ENCODE data around the gene PREP. TPM values are rescaled to one million over a fixed set of nuclear protein-coding genes. Genes with fewer than 3 reads are reported as not detected.

PREP gene
- total and polyA plus RNA-seq, 2 of the 8 experiments (the other 6 are each of a cell fraction or from before 2014, with no cell fraction given): 26.8 to 70.0 TPM

- peak overlapping the region; percentile 71 to 87 (median 78) for H3K9ac ChIP-seq (replicated peaks in 1 of 4; ENCODE audit: extremely low read depth in 1 of 4, low read depth in 3 of 4, low read length in 3 of 4)
- no peak overlapping the region for H4K91ac ChIP-seq (replicated peaks; ENCODE audit: insufficient read length, low read length)
- no peaks in the 10 kb centered on the region for H3K9me3 ChIP-seq (ENCODE audit: insufficient read depth in 2 of 2, low read depth in 1 of 2, low read length in 1 of 2)
- H3K79me2 ChIP-seq (ENCODE audit: control insufficient read depth in 1 of 2, insufficient read depth in 2 of 2, low read length in 2 of 2): peaks cover 11 to 43% of the 10 kb centered on the region in 2 experiments
- H4K5ac ChIP-seq (ENCODE audit: insufficient read length, low read depth, low read length): no peak overlapping the region
- ChIA-PET POLR2A (ENCODE audit: partially characterized antibody) (interaction anchor here (0.6 to 2.1 kb wide), 8 partner anchors 12 to 313 kb away, joined by 3 to 7 read pairs (median 3); no protein-coding TSS in a partner anchor), CTCF (ENCODE audit: partially characterized antibody) (interaction anchor here (0.6 to 2.3 kb wide), 18 partner anchors 11 to 379 kb away, joined by 3 to 12 read pairs (median 4); no protein-coding TSS in a partner anchor)
- peaks cover 10% of the 10 kb centered on the region for H3K79me1 ChIP-seq (ENCODE audit: low read depth, low read length)
- H3K23me2 ChIP-seq (ENCODE audit: low read depth, low read length): peaks cover 8% of the 10 kb centered on the region; the same call in 1 of the 2 replicates
- H2BK120ac ChIP-seq (replicated peaks; ENCODE audit: low read depth, low read length): no peak overlapping the region
- no peak overlapping the region for H3K23ac ChIP-seq (ENCODE audit: insufficient read length)
- no peak for FAIRE-seq
- peak overlapping the region; percentile 76 to 82 for H3K4me2 ChIP-seq (ENCODE audit: insufficient read depth in 1 of 2, low read depth in 2 of 2, low read length in 2 of 2)
- H3K4me3 ChIP-seq (ENCODE audit: extremely low read depth in 1 of 4, insufficient read depth in 2 of 4, low read depth in 3 of 4, low read length in 4 of 4): peak overlapping the region; percentile 77 to 100 (median 81)
- WGBS, 2 experiments (ENCODE audit: extremely low coverage in 1 of 2, insufficient coverage in 1 of 2, insufficient read length in 1 of 2, insufficient replicate concordance in 2 of 2, low coverage in 1 of 2, low lambda C conversion rate in 2 of 2, missing lambda C conversion rate in 1 of 2): 3% methylated on average over 29 of the region's 48 CpGs; no CpG with 5 or more reads in 1 of the 2 experiments
- no peak overlapping the region for H3K18ac ChIP-seq (ENCODE audit: extremely low read depth, low read length)
- peak in 1 of 2 experiments; percentile 78 for DNase-seq (ENCODE audit: low read depth in 1 of 2, low spot score in 2 of 2)
- no peak overlapping the region for H2BK20ac ChIP-seq (ENCODE audit: low read length)
- H3K56ac ChIP-seq (replicated peaks; ENCODE audit: insufficient read length, low read depth, low read length): no peak overlapping the region
- peak overlapping the region; percentile 57; the same call in 1 of the 2 replicates for H3K27ac ChIP-seq (ENCODE audit: low read depth, low read length)
- H2AFZ ChIP-seq (ENCODE audit: low read length): peak overlapping the region; percentile 58; the same call in 1 of the 2 replicates
- no peak overlapping the region for H3K4ac ChIP-seq (replicated peaks; ENCODE audit: insufficient read length, low read depth, low read length)
- H3K4me1 ChIP-seq (replicated peaks in 1 of 4; ENCODE audit: control insufficient read depth in 3 of 4, insufficient read depth in 4 of 4, low read length in 3 of 4): peaks cover 7 to 16% (median 14%) of the 10 kb centered on the region in 4 experiments; a peak in 6 of 7 replicates
- no peak overlapping the region for H2BK15ac ChIP-seq (ENCODE audit: low read length)
- no peak for TF ChIP-seq POU5F1 (IDR thresholded peaks at IDR 0.05; ENCODE audit: low read depth, low read length)
- TF ChIP-seq ASH2L (IDR thresholded peaks at IDR 0.05; ENCODE audit: low read length): peak; percentile 64
- TF ChIP-seq CHD2 (IDR thresholded peaks at IDR 0.05; ENCODE audit: low read length): no peak
- TF ChIP-seq, protein P1, sequence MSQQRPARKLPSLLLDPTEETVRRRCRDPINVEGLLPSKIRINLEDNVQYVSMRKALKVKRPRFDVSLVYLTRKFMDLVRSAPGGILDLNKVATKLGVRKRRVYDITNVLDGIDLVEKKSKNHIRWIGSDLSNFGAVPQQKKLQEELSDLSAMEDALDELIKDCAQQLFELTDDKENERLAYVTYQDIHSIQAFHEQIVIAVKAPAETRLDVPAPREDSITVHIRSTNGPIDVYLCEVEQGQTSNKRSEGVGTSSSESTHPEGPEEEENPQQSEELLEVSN (IDR thresholded peaks at IDR 0.05): peak; percentile 32
- TF ChIP-seq BACH1 (IDR thresholded peaks at IDR 0.05; ENCODE audit: low read length): no peak
- TF ChIP-seq, protein P2, sequence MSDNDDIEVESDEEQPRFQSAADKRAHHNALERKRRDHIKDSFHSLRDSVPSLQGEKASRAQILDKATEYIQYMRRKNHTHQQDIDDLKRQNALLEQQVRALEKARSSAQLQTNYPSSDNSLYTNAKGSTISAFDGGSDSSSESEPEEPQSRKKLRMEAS (IDR thresholded peaks at IDR 0.05): peak; percentile 73
- 0 out of 2 replicates have a peak, but pooled peaks have one; percentile 52 for TF ChIP-seq PHF8 (conservative IDR thresholded peaks at IDR 0.05; ENCODE audit: low read depth, low read length)
- TF ChIP-seq CBX8 (IDR thresholded peaks at IDR 0.05; ENCODE audit: borderline replicate concordance, low read depth, low read length): no peak
- no peak for TF ChIP-seq RNF2 (IDR thresholded peaks at IDR 0.05; ENCODE audit: borderline replicate concordance, low read depth, low read length, missing control alignments, poor library complexity, severe bottlenecking)
- peak overlapping the region; percentile 94 for H4K8ac ChIP-seq (ENCODE audit: extremely low read depth, insufficient read depth, low read length)
- H3K27me3 ChIP-seq (replicated peaks in 1 of 4; ENCODE audit: control insufficient read depth in 3 of 4, extremely low read depth in 1 of 4, insufficient read depth in 3 of 4, low read length in 3 of 4): no peaks in the 10 kb centered on the region
- H2AK5ac ChIP-seq (ENCODE audit: low read depth, low read length): no peak overlapping the region
- no peaks in the 10 kb centered on the region for H3K36me3 ChIP-seq (ENCODE audit: control insufficient read depth in 2 of 4, insufficient read depth in 4 of 4, low read length in 3 of 4)
- no peak overlapping the region for H3K14ac ChIP-seq (ENCODE audit: insufficient read length)
- no peak overlapping the region for H2BK12ac ChIP-seq (ENCODE audit: low read depth, low read length)
- H4K20me1 ChIP-seq (replicated peaks in 1 of 2; ENCODE audit: control insufficient read depth in 1 of 2, insufficient read depth in 2 of 2, low read length in 2 of 2): peaks cover 0 to 3% of the 10 kb centered on the region in 2 experiments
- no peak overlapping the region for H2BK5ac ChIP-seq (ENCODE audit: low read depth, low read length)
Observed at GRCh38 chr6:105402090-105402938, 568 bp downstream of the PREP start.

Data from H1 (cell line).